HCT116 (cell line): ENCODE measurements around the gene OR2A12. TPM values are rescaled to one million over a fixed set of nuclear protein-coding genes. Genes with fewer than 3 reads are reported as not detected.

Source experiments
- ATAC-seq: fragments of 200-7000 bp; cut with Tn5 transposase; 2 replicates; pipeline ENCODE4 v1.9.1; 2020; ENCODE audit warnings: mild to moderate bottlenecking, moderate library complexity
- BruUV-seq: library from RNA; stranded (reverse); fragments of 400-500 nt; replicated peaks from 2 replicates; lab custom pipeline; 2021; lab: Mats Ljungman, UMichigan
- CTCF ChIA-PET: fragments of 300-600 bp; sonication (Branson Sonifier 250); formaldehyde crosslinking; loops from one replicate; lab custom pipeline; 2021; ENCODE audit warnings: antibody characterized with exemption; lab: Charles Lee
- POLR2A ChIA-PET: fragments of 300-600, 350-600 bp; sonication (Branson Sonifier 250); formaldehyde crosslinking; loops from one replicate; lab custom pipeline; 2021; ENCODE audit warnings: antibody characterized with exemption; lab: Charles Lee
- RAD21 ChIA-PET, 2 experiments: fragments of 300-600 bp; sonication (Branson Sonifier 250); formaldehyde crosslinking; loops; one replicate each; lab custom pipeline; 2023; ENCODE audit warnings: low total read pairs in 2 of 2; ENCODE audit not compliant: uncharacterized antibody in 2 of 2, unreplicated experiment in 2 of 2, low non-redundant PET in 1 of 2; lab: Charles Lee
- DNase-seq: peaks from one replicate; pipeline ENCODE4 v3.0.0-alpha.2; 2010; ENCODE audit warnings: low read depth, low spot score
- H2AFZ ChIP-seq: fragments of 200-600 bp; shearing (Covaris generic), sonication (generic); 2 replicates; pipeline ENCODE4 v1.6.1; 2017; ENCODE audit warnings: low read depth, mixed run types, mixed read lengths, antibody characterized with exemption, low read length; ENCODE audit not compliant: poor library complexity, severe bottlenecking
- H3K27ac ChIP-seq: 2 replicates; pipeline ENCODE4 v1.5.1; 2012; ENCODE audit warnings: low read depth, low read length
- H3K27me3 ChIP-seq: fragments of 200-600 bp; sonication (generic); 2 replicates; pipeline ENCODE4 v1.6.1; 2016; ENCODE audit warnings: mixed run types, low read length, mixed read lengths; ENCODE audit not compliant: insufficient read depth
- H3K36me3 ChIP-seq, 2 experiments: fragments of 200-500 bp in 1 of 2; fragments of 200-600 bp in 1 of 2; sonication (Bioruptor generic) in 1 of 2; sonication (generic) in 1 of 2; 2 replicates each; pipeline versions ENCODE4 v1.5.1 to v1.6.1; 2014 to 2016; ENCODE audit warnings: low read length in 2 of 2, inconsistent platforms in 1 of 2, mixed read lengths in 1 of 2, mixed run types in 1 of 2; ENCODE audit not compliant: insufficient read depth in 2 of 2, control insufficient read depth in 1 of 2
- H3K4me1 ChIP-seq, 2 experiments: fragments of 200-600 bp in 1 of 2; sonication (generic) in 1 of 2; 2 replicates each; pipeline versions ENCODE4 v1.5.1 to v1.6.1; 2012 to 2017; ENCODE audit warnings: low read length in 2 of 2, inconsistent platforms in 1 of 2, mild to moderate bottlenecking in 1 of 2, mixed read lengths in 1 of 2, mixed run types in 1 of 2, moderate library complexity in 1 of 2; ENCODE audit not compliant: insufficient read depth in 2 of 2, control insufficient read depth in 1 of 2
- H3K4me2 ChIP-seq: fragments of 200-600 bp; sonication (generic); 2 replicates; pipeline ENCODE4 v1.6.1; 2017; ENCODE audit warnings: mixed run types, low read length, mixed read lengths
- H3K4me3 ChIP-seq, 2 experiments: fragments of 200-600 bp in 1 of 2; sonication (generic) in 1 of 2; replicated peaks in 1 of 2; 2 replicates each; pipeline ENCODE4 v1.5.1; 2011 to 2016; ENCODE audit warnings: low read length in 2 of 2, control low read depth in 1 of 2, low read depth in 1 of 2, mild to moderate bottlenecking in 1 of 2, mixed read lengths in 1 of 2, mixed run types in 1 of 2
- H3K79me2 ChIP-seq: fragments of 200-600 bp; sonication (generic); 2 replicates; pipeline ENCODE4 v1.6.1; 2017; ENCODE audit warnings: mild to moderate bottlenecking, mixed run types, low read length, moderate library complexity, mixed read lengths; ENCODE audit not compliant: insufficient read depth
- H3K9ac ChIP-seq: fragments of 200-600 bp; sonication (generic); 2 replicates; pipeline ENCODE4 v1.6.1; 2016; ENCODE audit warnings: low read length, mixed read lengths
- H3K9me2 ChIP-seq: fragments of 200-600 bp; sonication (generic), shearing (Covaris generic); 2 replicates; pipeline ENCODE4 v1.6.1; 2017; ENCODE audit warnings: mixed run types, mild to moderate bottlenecking, moderate library complexity; ENCODE audit not compliant: insufficient read depth
- H3K9me3 ChIP-seq, 2 experiments: fragments of 200-500 bp in 1 of 2; fragments of 200-600 bp in 1 of 2; sonication (Bioruptor generic) in 1 of 2; sonication (generic) in 1 of 2; 2 replicates each; pipeline ENCODE4 v1.6.1; 2014 to 2017; ENCODE audit warnings: low read length in 2 of 2, mixed read lengths in 2 of 2, inconsistent platforms in 1 of 2, low read depth in 1 of 2, mild to moderate bottlenecking in 1 of 2, mixed run types in 1 of 2, moderate library complexity in 1 of 2; ENCODE audit not compliant: control insufficient read depth in 1 of 2, insufficient read depth in 1 of 2
- H4K20me1 ChIP-seq: fragments of 200-600 bp; sonication (generic), shearing (Covaris generic); 2 replicates; pipeline ENCODE4 v1.6.1; 2017; ENCODE audit warnings: mixed run types, mild to moderate bottlenecking, moderate library complexity; ENCODE audit not compliant: insufficient read depth
- ATF3 ChIP-seq: IDR thresholded peaks from 2 replicates; pipeline ENCODE4 v1.6.1; 2012
- CTCF ChIP-seq, 3 experiments: fragments of 200-600 bp in 1 of 3; sonication (generic) in 1 of 3; IDR thresholded peaks in 2 of 3; conservative IDR thresholded peaks in 1 of 3; 2 replicates each; pipeline ENCODE4 v1.5.1; 2012 to 2017; ENCODE audit warnings: low read depth in 2 of 3, low read length in 2 of 3, antibody characterized with exemption in 1 of 3, borderline replicate concordance in 1 of 3, control low read depth in 1 of 3, mild to moderate bottlenecking in 1 of 3, mixed read lengths in 1 of 3, mixed run types in 1 of 3, moderate library complexity in 1 of 3; ENCODE audit not compliant: insufficient read depth in 1 of 3
- EGR1 ChIP-seq: IDR thresholded peaks from 2 replicates; pipeline ENCODE4 v1.6.1; 2012; ENCODE audit warnings: low read depth
- ELF1 ChIP-seq: IDR thresholded peaks from 2 replicates; pipeline ENCODE4 v1.6.1; 2012; ENCODE audit warnings: low read depth, borderline replicate concordance
- EZH2 ChIP-seq: fragments of 200-600 bp; sonication (generic); IDR thresholded peaks from 2 replicates; pipeline ENCODE4 v1.6.1; 2017; ENCODE audit warnings: antibody characterized with exemption, mixed run types
- FOSL1 ChIP-seq: IDR thresholded peaks from 2 replicates; pipeline ENCODE4 v1.6.1; 2012; ENCODE audit warnings: low read depth
- JUND ChIP-seq: IDR thresholded peaks from 2 replicates; pipeline ENCODE4 v1.6.1; 2012
- POLR2A ChIP-seq: IDR thresholded peaks from 2 replicates; pipeline ENCODE4 v1.7.0; 2011; ENCODE audit warnings: borderline replicate concordance; ENCODE audit not compliant: insufficient read depth, insufficient read length; ENCODE audit errors: extremely low read depth
- POLR2AphosphoS5 ChIP-seq: IDR thresholded peaks from 2 replicates; pipeline ENCODE4 v1.6.1; 2011; ENCODE audit warnings: mild to moderate bottlenecking, low read depth, low read length, moderate library complexity
- RAD21 ChIP-seq: IDR thresholded peaks from 2 replicates; pipeline ENCODE4 v1.6.1; 2012; ENCODE audit warnings: low read depth, mild to moderate bottlenecking
- REST ChIP-seq: IDR thresholded peaks from 2 replicates; pipeline ENCODE4 v1.6.1; 2012; ENCODE audit warnings: low read depth
- SIN3A ChIP-seq: IDR thresholded peaks from 2 replicates; pipeline ENCODE4 v1.6.1; 2012; ENCODE audit warnings: low read depth
- SP1 ChIP-seq: IDR thresholded peaks from 2 replicates; pipeline ENCODE4 v1.6.1; 2012; ENCODE audit warnings: low read depth
- SRF ChIP-seq: IDR thresholded peaks from 2 replicates; pipeline ENCODE4 v1.6.1; 2012; ENCODE audit warnings: low read depth
- ZFX ChIP-seq: fragments of 450-650 bp; IDR thresholded peaks from 2 replicates; pipeline ENCODE4 v1.6.1; 2017
- ZNF274 ChIP-seq: fragments of 200-500 bp; sonication (Bioruptor generic); IDR thresholded peaks from 2 replicates; pipeline ENCODE4 v1.6.1; 2014; ENCODE audit warnings: mild to moderate bottlenecking, low read depth, low read length, inconsistent platforms
- intact Hi-C: fragments of 100-400 bp; cut with micrococcal nuclease; formaldehyde crosslinking; loops from 2 replicates; pipeline ENCODE4 v1.10.0; 2022
- total RNA-seq: library from RNA; stranded (reverse); gene quantifications from one replicate; pipeline ENCODE4 v1.2.1, GENCODE V29; 2021; ENCODE audit not compliant: unreplicated experiment

Gene OR2A12
- total RNA-seq, 1 experiment from 2014 or later = not detected

- ChIA-PET CTCF (no interaction called here), RAD21 (no interaction called here), POLR2A (no interaction called here)
- H3K9me2 ChIP-seq = no peaks in the 10 kb centered on the region
- no peak overlapping the region for H2AFZ ChIP-seq
- no peaks in the 10 kb centered on the region for H3K79me2 ChIP-seq
- H3K27ac ChIP-seq = no peak overlapping the region
- no peak overlapping the region for H3K4me3 ChIP-seq
- H3K27me3 ChIP-seq = no peaks in the 10 kb centered on the region
- H3K9ac ChIP-seq = no peak overlapping the region
- H3K36me3 ChIP-seq = no peaks in the 10 kb centered on the region
- no peak for DNase-seq
- TF ChIP-seq RAD21 (no peak), ATF3 (no peak), POLR2A (no peak), ELF1 (no peak), SP1 (no peak), CTCF (IDR thresholded peaks at IDR 0.05 in 2 of 3, conservative IDR thresholded peaks at IDR 0.05 in 1 of 3; ENCODE audit: borderline replicate concordance in 1 of 3, insufficient read depth in 1 of 3, low read depth in 2 of 3, low read length in 2 of 3) (no peak), ZFX (no peak), EGR1 (no peak), SRF (no peak), POLR2AphosphoS5 (no peak), JUND (no peak), REST (no peak), ZNF274 (no peak), EZH2 (no peak), FOSL1 (no peak), SIN3A (no peak)
- BruUV-seq = no TSS peak
- no peaks in the 10 kb centered on the region for H3K4me1 ChIP-seq
- intact Hi-C loops = no loop called here
- no peaks in the 10 kb centered on the region for H3K9me3 ChIP-seq
- no peak for ATAC-seq
- no peaks in the 10 kb centered on the region for H4K20me1 ChIP-seq
- H3K4me2 ChIP-seq = no peak overlapping the region
Observed at GRCh38 chr7:144133307-144133706, 47.2 kb downstream of the OR2A12 start.
